CD4-positive, alpha-beta T cell (primary cell): ENCODE measurements around the gene OBP2B. TPM values are rescaled to one million over a fixed set of nuclear protein-coding genes. Genes with fewer than 3 reads are reported as not detected.
A peak's percentile ranks its signal among the peaks of the same experiment; 100 is the strongest.

Experiments used
- ATAC-seq: fragments of 200-7000 bp; cut with Tn5 transposase; one replicate; pipeline ENCODE4 v1.10.0; 2022; ENCODE audit warnings: mild to moderate bottlenecking; ENCODE audit not compliant: poor library complexity
- CTCF ChIA-PET: fragments of 350-600 bp; sonication (Branson Sonifier 250); formaldehyde crosslinking; loops from one replicate; lab custom pipeline; 2021; ENCODE audit warnings: antibody characterized with exemption, inconsistent platforms; lab: Charles Lee
- POLR2A ChIA-PET: fragments of 350-600 bp; sonication (Branson Sonifier 250); formaldehyde crosslinking; loops from one replicate; lab custom pipeline; 2021; ENCODE audit warnings: antibody characterized with exemption, inconsistent platforms; lab: Charles Lee
- DNase-seq, 14 experiments: peaks; one replicate each; pipeline ENCODE4 v3.0.0-alpha.2; 2013 to 2020; ENCODE audit warnings: mixed read lengths in 2 of 14
- H3K27ac ChIP-seq, 2 donors: one replicate each; pipeline versions ENCODE4 v1.5.1 to v1.7.0; 2013; ENCODE audit warnings: low read length in 2 of 2, low read depth in 1 of 2, mild to moderate bottlenecking in 1 of 2
- H3K27me3 ChIP-seq, 2 experiments: 1 replicate in 1 of 2; 2 replicates in 1 of 2; pipeline versions ENCODE4 v1.6.1 to v1.7.0; 2013; ENCODE audit warnings: low read length in 2 of 2, control low read depth in 1 of 2, mild to moderate bottlenecking in 1 of 2, moderate library complexity in 1 of 2; ENCODE audit not compliant: insufficient read depth in 2 of 2, control insufficient read depth in 1 of 2
- H3K36me3 ChIP-seq: one replicate; pipeline ENCODE4 v1.6.1; 2013; ENCODE audit warnings: low read length, control low read depth; ENCODE audit not compliant: insufficient read depth
- H3K4me1 ChIP-seq: one replicate; pipeline ENCODE4 v1.6.1; 2013; ENCODE audit warnings: low read length, control low read depth; ENCODE audit not compliant: insufficient read depth
- H3K4me3 ChIP-seq: one replicate; pipeline ENCODE4 v1.5.1; 2013; ENCODE audit warnings: mild to moderate bottlenecking, low read length, moderate library complexity
- H3K9me3 ChIP-seq, 2 experiments: 1 replicate in 1 of 2; 2 replicates in 1 of 2; pipeline versions ENCODE4 v1.6.1 to v1.7.0; 2013; ENCODE audit warnings: low read length in 2 of 2, mild to moderate bottlenecking in 2 of 2, control low read depth in 1 of 2, moderate library complexity in 1 of 2; ENCODE audit not compliant: control insufficient read depth in 1 of 2, insufficient read depth in 1 of 2
- H3K27ac Mint-ChIP-seq: one replicate; pipeline ENCODE4 v1.8.0; 2020; ENCODE audit warnings: mixed read lengths
- H3K27me3 Mint-ChIP-seq: one replicate; pipeline ENCODE4 v1.8.0; 2021; ENCODE audit warnings: mixed read lengths
- H3K36me3 Mint-ChIP-seq: one replicate; pipeline ENCODE4 v1.8.0; 2021; ENCODE audit warnings: low read depth, mixed read lengths
- H3K4me1 Mint-ChIP-seq: one replicate; pipeline ENCODE4 v1.8.0; 2021; ENCODE audit warnings: low read depth, mixed read lengths
- H3K4me3 Mint-ChIP-seq: one replicate; pipeline ENCODE4 v1.8.0; 2020; ENCODE audit warnings: mild to moderate bottlenecking, mixed read lengths
- H3K9me3 Mint-ChIP-seq: one replicate; pipeline ENCODE4 v1.8.0; 2020; ENCODE audit warnings: mixed read lengths
- intact Hi-C, 2 experiments: fragments of 100-400 bp; cut with DNase I in 1 of 2; cut with micrococcal nuclease in 1 of 2; formaldehyde crosslinking; loops; one replicate each; pipeline versions ENCODE4 v1.15.1 to v1.9.0; 2023 to 2025; cut with DNase I, micrococcal nuclease
- total RNA-seq, 174 experiments: library from RNA in 2 of 174; stranded (reverse) in 2 of 174; gene quantifications; one replicate each; pipeline ENCODE4 v1.2.3 and lab custom pipeline; 2021 to 2026
- TF ChIP-seq, protein P1 (sequence below): fragments of 200-600 bp; IDR thresholded peaks from one replicate; pipeline ENCODE4 v1.8.0; 2022; ENCODE audit warnings: antibody characterized with exemption, mild to moderate bottlenecking

OBP2B gene
- total RNA-seq, 2 experiments from 2014 or later, result not detected

DNA sequence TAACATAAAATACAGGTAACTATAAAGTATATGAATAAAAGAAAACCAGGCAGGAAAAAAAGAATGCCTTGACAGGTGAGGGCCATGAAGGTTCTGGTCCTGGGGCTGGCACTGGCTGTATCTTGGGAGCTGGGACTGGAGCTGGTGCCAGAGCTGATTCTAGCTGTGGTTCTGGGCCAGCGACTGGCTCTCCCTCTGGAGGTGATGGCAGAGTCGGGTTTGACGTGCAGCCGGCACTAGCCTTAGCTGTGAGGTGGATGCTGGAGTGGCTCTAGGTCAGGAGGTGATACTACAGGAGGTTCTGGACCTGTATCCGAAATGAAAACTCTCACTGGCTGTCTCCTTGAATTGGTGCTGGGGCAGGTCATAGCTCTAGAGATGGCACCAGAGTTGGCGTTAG lies 22.3 kb downstream of the OBP2B start:
- Mint-ChIP-seq H3K27me3 (peaks cover 25% of the 10 kb centered on the region), H3K9me3 (no peaks in the 10 kb centered on the region), H3K36me3 (no peaks in the 10 kb centered on the region), H3K4me1 (peaks cover 19% of the 10 kb centered on the region), H3K4me3 (no peak overlapping the region), H3K27ac (no peak overlapping the region)
- DNase-seq, result no peak
- intact Hi-C loops, result loop anchor here (1.0 to 5.0 kb wide), 6 partner anchors 14 to 300 kb away; partner anchors contain the start of gene SURF6 (in 1 of the 2)
- Histone ChIP-seq H3K27me3 (peaks cover 8 to 14% of the 10 kb centered on the region in 2 experiments), H3K36me3 (no peaks in the 10 kb centered on the region), H3K4me1 (peaks cover 12% of the 10 kb centered on the region), H3K27ac (no peak overlapping the region), H3K4me3 (no peak overlapping the region), H3K9me3 (peaks cover 0 to 6% of the 10 kb centered on the region in 2 experiments)
- TF ChIP-seq, protein P1, sequence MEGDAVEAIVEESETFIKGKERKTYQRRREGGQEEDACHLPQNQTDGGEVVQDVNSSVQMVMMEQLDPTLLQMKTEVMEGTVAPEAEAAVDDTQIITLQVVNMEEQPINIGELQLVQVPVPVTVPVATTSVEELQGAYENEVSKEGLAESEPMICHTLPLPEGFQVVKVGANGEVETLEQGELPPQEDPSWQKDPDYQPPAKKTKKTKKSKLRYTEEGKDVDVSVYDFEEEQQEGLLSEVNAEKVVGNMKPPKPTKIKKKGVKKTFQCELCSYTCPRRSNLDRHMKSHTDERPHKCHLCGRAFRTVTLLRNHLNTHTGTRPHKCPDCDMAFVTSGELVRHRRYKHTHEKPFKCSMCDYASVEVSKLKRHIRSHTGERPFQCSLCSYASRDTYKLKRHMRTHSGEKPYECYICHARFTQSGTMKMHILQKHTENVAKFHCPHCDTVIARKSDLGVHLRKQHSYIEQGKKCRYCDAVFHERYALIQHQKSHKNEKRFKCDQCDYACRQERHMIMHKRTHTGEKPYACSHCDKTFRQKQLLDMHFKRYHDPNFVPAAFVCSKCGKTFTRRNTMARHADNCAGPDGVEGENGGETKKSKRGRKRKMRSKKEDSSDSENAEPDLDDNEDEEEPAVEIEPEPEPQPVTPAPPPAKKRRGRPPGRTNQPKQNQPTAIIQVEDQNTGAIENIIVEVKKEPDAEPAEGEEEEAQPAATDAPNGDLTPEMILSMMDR, result no peak
- ChIA-PET CTCF (interaction anchor here (0.7 to 2.1 kb wide), 9 partner anchors 8 to 322 kb away, joined by 3 to 9 read pairs (median 4); partner anchors contain the start of genes SURF1 and SURF2), POLR2A (no interaction called here)
- no peak for ATAC-seq

GRCh38 chr9:133184971-133185370 lies 24.1 kb downstream of the OBP2B start:
- no peak overlapping the region for H3K4me3 ChIP-seq
- no peak overlapping the region for H3K27ac ChIP-seq
- Mint-ChIP-seq H3K36me3 (no peaks in the 10 kb centered on the region), H3K4me3 (peak overlapping the region; percentile 12), H3K27me3 (peaks cover 31% of the 10 kb centered on the region), H3K9me3 (no peaks in the 10 kb centered on the region), H3K27ac (no peak overlapping the region), H3K4me1 (peaks cover 19% of the 10 kb centered on the region)
- no peaks in the 10 kb centered on the region for H3K36me3 ChIP-seq
- peaks cover 12% of the 10 kb centered on the region for H3K4me1 ChIP-seq
- intact Hi-C loops, result loop anchor here in 1 of 2 experiments (5.0 kb wide), 1 partner anchor 152 kb away; the partner anchor contains the start of gene SURF6
- CTCF ChIA-PET, result interaction anchor here (0.6 to 2.1 kb wide), 5 partner anchors 11 to 1534 kb away, joined by 3 to 7 read pairs (median 5); no protein-coding TSS in a partner anchor
- peaks cover 0 to 6% of the 10 kb centered on the region in 2 experiments for H3K9me3 ChIP-seq
- peak; percentile 58 for ATAC-seq
- TF ChIP-seq, protein P1, result peak; percentile 55
- peak in 7 of 14 experiments; percentile 16 to 70 (median 42) for DNase-seq
- H3K27me3 ChIP-seq, result peaks cover 8 to 14% of the 10 kb centered on the region in 2 experiments
- POLR2A ChIA-PET, result no interaction called here

DNA sequence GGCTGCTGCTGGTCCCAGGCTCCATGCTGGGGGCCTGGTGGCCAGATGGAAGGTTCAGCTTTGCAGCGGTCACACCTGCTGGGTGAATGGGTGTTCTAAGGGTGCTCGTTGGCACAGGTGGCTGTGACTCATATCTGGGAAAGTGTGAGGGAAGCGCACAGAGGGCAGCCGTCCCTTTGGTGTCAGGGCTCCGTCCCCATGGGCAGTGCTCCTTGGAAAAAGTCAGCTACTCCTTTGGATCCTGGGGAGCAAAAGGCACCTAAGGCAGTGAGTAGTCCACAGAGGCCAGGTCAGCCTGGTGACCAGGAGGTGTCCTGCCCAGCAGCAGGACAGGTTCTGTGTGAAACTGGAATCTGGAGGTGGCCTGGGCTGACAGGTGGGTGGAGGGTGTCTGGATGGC lies 26.9 kb downstream of the OBP2B start:
- DNase-seq (no peak), ATAC-seq (no peak)
- peaks cover 19% of the 10 kb centered on the region for H3K4me1 Mint-ChIP-seq
- Histone ChIP-seq H3K27me3 (peaks cover 8 to 14% of the 10 kb centered on the region in 2 experiments), H3K4me3 (no peak overlapping the region), H3K36me3 (no peaks in the 10 kb centered on the region), H3K27ac (no peak overlapping the region), H3K9me3 (no peaks in the 10 kb centered on the region), H3K4me1 (peaks cover 12% of the 10 kb centered on the region)
- POLR2A ChIA-PET, result no interaction called here
- intact Hi-C loops, result no loop called here
- CTCF ChIA-PET, result no interaction called here
- no peaks in the 10 kb centered on the region for H3K36me3 Mint-ChIP-seq
- no peak overlapping the region for H3K4me3 Mint-ChIP-seq
- no peak overlapping the region for H3K27ac Mint-ChIP-seq
- TF ChIP-seq, protein P1, result no peak
- H3K9me3 Mint-ChIP-seq, result no peaks in the 10 kb centered on the region
- H3K27me3 Mint-ChIP-seq, result peaks cover 29% of the 10 kb centered on the region
